Neuronal stem cell (in vitro differentiated cells): Measurements from ENCODE around the gene CTRL. TPM values are rescaled to one million over a fixed set of nuclear protein-coding genes. Genes with fewer than 3 reads are reported as not detected.

Experiments used
- DNase-seq: peaks from one replicate; pipeline ENCODE4 v3.0.0-alpha.2; 2013; ENCODE audit warnings: low spot score
- H2AFZ ChIP-seq: one replicate; pipeline ENCODE4 v1.6.1; 2013; ENCODE audit warnings: mild to moderate bottlenecking, low read length, inconsistent platforms
- H2AK5ac ChIP-seq: 2 replicates; pipeline ENCODE4 v1.6.1; 2013; ENCODE audit warnings: low read depth, mild to moderate bottlenecking, inconsistent platforms, low read length, moderate library complexity, mixed read lengths
- H2BK120ac ChIP-seq: 2 replicates; pipeline ENCODE4 v1.6.1; 2013; ENCODE audit warnings: low read depth, mild to moderate bottlenecking, inconsistent platforms, low read length, moderate library complexity, mixed read lengths
- H2BK12ac ChIP-seq: one replicate; pipeline ENCODE4 v1.6.1; 2013; ENCODE audit warnings: low read length, inconsistent platforms
- H2BK15ac ChIP-seq: 2 replicates; pipeline ENCODE4 v1.6.1; 2013; ENCODE audit warnings: mild to moderate bottlenecking, low read length, inconsistent platforms, mixed read lengths
- H2BK5ac ChIP-seq: one replicate; pipeline ENCODE4 v1.6.1; 2013; ENCODE audit warnings: inconsistent platforms, mild to moderate bottlenecking, low read length, moderate library complexity
- H3K14ac ChIP-seq: one replicate; pipeline ENCODE4 v1.6.1; 2013; ENCODE audit warnings: low read length, inconsistent platforms
- H3K18ac ChIP-seq: 2 replicates; pipeline ENCODE4 v1.6.1; 2013; ENCODE audit warnings: low read length, inconsistent platforms
- H3K23ac ChIP-seq: 2 replicates; pipeline ENCODE4 v1.6.1; 2013; ENCODE audit warnings: low read depth, mild to moderate bottlenecking, mixed read lengths, low read length, inconsistent platforms; ENCODE audit not compliant: poor library complexity
- H3K27ac ChIP-seq: replicated peaks from 3 replicates; pipeline ENCODE4 v1.5.1; 2013; ENCODE audit warnings: low read length, inconsistent platforms
- H3K27me3 ChIP-seq, 3 experiments: 2 replicates each; pipeline ENCODE4 v1.6.1; 2013; ENCODE audit warnings: low read length in 3 of 3, mild to moderate bottlenecking in 2 of 3, inconsistent platforms in 1 of 3, low read depth in 1 of 3, mixed read lengths in 1 of 3, moderate library complexity in 1 of 3; ENCODE audit not compliant: control insufficient read depth in 3 of 3, insufficient read depth in 3 of 3
- H3K36me3 ChIP-seq, 2 donors: replicated peaks in 1 of 2; 2 replicates each; pipeline ENCODE4 v1.6.1; 2013; ENCODE audit warnings: low read length in 2 of 2; ENCODE audit not compliant: control insufficient read depth in 2 of 2, insufficient read depth in 2 of 2
- H3K4ac ChIP-seq: 2 replicates; pipeline ENCODE4 v1.6.1; 2013; ENCODE audit warnings: inconsistent platforms, mild to moderate bottlenecking, low read length, moderate library complexity
- H3K4me1 ChIP-seq, 2 donors: 1 replicate in 1 of 2; 2 replicates in 1 of 2; pipeline ENCODE4 v1.6.1; 2013; ENCODE audit warnings: low read length in 2 of 2, low read depth in 1 of 2; ENCODE audit not compliant: control insufficient read depth in 2 of 2, insufficient read depth in 1 of 2
- H3K4me2 ChIP-seq: one replicate; pipeline ENCODE4 v1.6.1; 2013; ENCODE audit warnings: mild to moderate bottlenecking, low read length, inconsistent platforms; ENCODE audit not compliant: insufficient read depth, poor library complexity, severe bottlenecking
- H3K4me3 ChIP-seq, 2 donors: 2 replicates each; pipeline ENCODE4 v1.5.1; 2013; ENCODE audit warnings: low read length in 2 of 2, mild to moderate bottlenecking in 2 of 2, inconsistent platforms in 1 of 2, moderate library complexity in 1 of 2
- H3K79me1 ChIP-seq: one replicate; pipeline ENCODE4 v1.6.1; 2013; ENCODE audit warnings: low read depth, mild to moderate bottlenecking, inconsistent platforms, low read length, moderate library complexity
- H3K9ac ChIP-seq: one replicate; pipeline ENCODE4 v1.6.1; 2013; ENCODE audit warnings: mild to moderate bottlenecking, low read depth, low read length, inconsistent platforms; ENCODE audit not compliant: poor library complexity
- H3K9me3 ChIP-seq, 2 donors: replicated peaks in 1 of 2; 2 replicates each; pipeline versions ENCODE3 to v1.6.1; 2013; ENCODE audit warnings: low read length in 2 of 2, mild to moderate bottlenecking in 2 of 2, inconsistent platforms in 1 of 2, low read depth in 1 of 2, mixed read lengths in 1 of 2, moderate library complexity in 1 of 2; ENCODE audit not compliant: control insufficient read depth in 2 of 2, insufficient read depth in 1 of 2
- H4K8ac ChIP-seq: one replicate; pipeline ENCODE4 v1.6.1; 2013; ENCODE audit warnings: low read depth, mild to moderate bottlenecking, inconsistent platforms, low read length, moderate library complexity
- H4K91ac ChIP-seq: one replicate; pipeline ENCODE4 v1.6.1; 2013; ENCODE audit warnings: low read length, low read depth, mild to moderate bottlenecking, inconsistent platforms; ENCODE audit not compliant: poor library complexity
- WGBS, 2 donors: extraction: QIAGEN DNeasy Blood & Tissue Kit; methylation state at CpG; one replicate each; pipeline ENCODE4 v1.1.7; 2013; ENCODE audit warnings: missing lambda C conversion rate in 2 of 2, mixed read lengths in 1 of 2; ENCODE audit not compliant: insufficient read length in 2 of 2, insufficient replicate concordance in 1 of 2; ENCODE audit errors: extremely low coverage in 2 of 2; 5-methylcytosine and 5-hydroxymethylcytosine counted together
- small RNA-seq: library from polyadenylated mRNA; stranded (forward); fragments of <200 nt; extraction: miRNeasy Mini kit (QIAGEN cat#:217004); gene quantifications from one replicate; pipeline ENCODE3, GENCODE V24; 2013; ENCODE audit not compliant: insufficient read depth

CTRL gene

GRCh38 chr16:67879936-67880335 lies 51.7 kb downstream of the CTRL start:
- H2AK5ac ChIP-seq, result no peak overlapping the region
- no peak overlapping the region for H2BK120ac ChIP-seq
- H3K4me3 ChIP-seq, result no peak overlapping the region
- H3K23ac ChIP-seq, result no peak overlapping the region
- no peak overlapping the region for H3K4me2 ChIP-seq
- H4K91ac ChIP-seq, result no peak overlapping the region
- WGBS, 2 donors, result no CpG with 5 or more reads among the region's 5 CpGs
- H3K4ac ChIP-seq, result no peak overlapping the region
- H3K4me1 ChIP-seq, result peaks cover 0 to 2% of the 10 kb centered on the region in 2 donors
- no peak overlapping the region for H4K8ac ChIP-seq
- H2AFZ ChIP-seq, result no peak overlapping the region
- no peaks in the 10 kb centered on the region for H3K27me3 ChIP-seq
- no peak overlapping the region for H2BK12ac ChIP-seq
- no peak for DNase-seq
- no peak overlapping the region for H3K14ac ChIP-seq
- H2BK15ac ChIP-seq, result no peak overlapping the region
- no peak overlapping the region for H2BK5ac ChIP-seq
- peaks cover 77 to 98% of the 10 kb centered on the region in 2 donors for H3K36me3 ChIP-seq
- peaks cover 0 to 1% of the 10 kb centered on the region in 2 donors for H3K9me3 ChIP-seq
- H3K79me1 ChIP-seq, result peaks cover 8% of the 10 kb centered on the region
- H3K9ac ChIP-seq, result no peak overlapping the region
- no peak overlapping the region for H3K18ac ChIP-seq
- no peak overlapping the region for H3K27ac ChIP-seq

Small RNA genes lying within 50 kb of the gene (small RNA-seq; reads per million reads assigned to genes)
- gene NRN1L, result not detected
